NK-92 (cell line): Measurements from ENCODE around the gene SPINDOC.
"Not testable (repeated sequence)": the region's sequence is repeated elsewhere in the genome, so short reads cannot be mapped to it uniquely, and the experiment has no call there.

ENCODE experiments used
- DNase-seq: peaks from one replicate; lab custom pipeline; 2025; ENCODE audit not compliant: unreplicated experiment; lab: John Stamatoyannopoulos, UW

SPINDOC gene

DNA sequence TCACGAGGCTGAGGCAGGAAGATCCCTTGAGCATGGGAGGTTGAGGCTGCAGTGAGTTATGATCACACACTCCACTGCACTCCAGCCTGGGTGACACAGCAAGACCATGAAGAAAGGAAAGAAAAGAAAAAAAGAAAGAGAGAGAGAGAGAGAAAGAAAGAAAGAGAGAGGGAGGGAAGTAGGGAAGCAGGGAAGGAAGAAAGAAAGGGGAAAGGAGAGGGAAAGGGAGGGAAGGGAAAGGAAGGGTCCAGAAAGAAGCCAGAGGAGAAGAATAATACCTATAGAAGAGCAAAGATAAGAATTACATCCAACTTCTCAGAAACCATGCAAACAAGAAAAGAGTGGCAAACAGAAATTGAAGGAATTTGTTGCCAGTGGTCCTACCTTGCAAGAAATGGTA lies 27.4 kb upstream of the SPINDOC start:
- no peak for DNase-seq

DNA sequence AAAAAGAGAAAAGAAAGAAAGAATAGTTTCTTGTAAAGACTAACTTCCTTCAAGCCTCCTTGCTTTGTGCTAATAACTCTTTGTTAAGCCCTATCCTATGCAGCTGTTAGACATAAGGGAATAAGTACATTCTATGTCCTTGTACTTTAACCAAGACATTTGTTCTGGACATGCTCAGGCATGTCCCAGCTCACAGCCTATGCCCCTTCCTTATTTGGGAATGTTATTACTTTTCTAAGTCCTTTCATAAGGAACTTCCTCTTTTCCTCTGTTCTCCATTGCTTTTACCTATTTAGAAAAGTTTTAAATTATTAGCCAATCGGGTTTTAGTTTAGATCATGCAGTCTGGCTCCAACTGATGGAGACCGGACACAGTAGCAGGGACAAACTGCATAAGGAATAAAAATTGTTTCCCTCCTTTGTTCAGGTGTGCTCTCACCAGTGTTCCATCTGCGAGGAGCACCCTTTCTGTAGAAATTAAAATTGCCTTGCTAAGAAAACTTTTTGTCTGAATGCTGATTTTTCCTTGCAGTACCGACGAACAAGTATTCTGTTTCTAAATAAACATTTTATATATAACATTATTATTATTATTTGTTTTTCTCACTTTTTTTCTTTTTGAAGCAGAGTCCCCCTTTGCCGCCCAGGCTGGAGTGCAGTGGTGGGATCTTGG lies 21.6 kb upstream of the SPINDOC start:
- DNase-seq: no peak

DNA sequence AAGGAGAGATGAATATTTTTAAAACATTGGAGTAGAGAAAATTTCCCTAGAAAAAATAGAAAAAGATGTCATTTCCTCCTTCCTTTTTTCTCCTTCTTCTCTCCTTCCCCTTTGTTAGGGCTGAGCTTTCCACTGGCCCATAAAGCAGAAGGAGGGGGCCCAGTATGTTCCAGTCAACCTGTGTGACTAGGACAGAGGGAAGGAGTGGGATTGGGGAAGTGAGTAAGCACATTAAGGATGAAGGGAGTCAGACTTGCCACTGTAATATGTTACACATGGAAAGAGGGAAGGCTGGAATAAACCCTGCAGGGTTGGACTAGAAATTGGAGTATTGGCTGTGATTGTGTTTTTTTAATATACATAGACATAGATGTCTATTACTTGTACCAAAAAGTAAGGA lies 20.1 kb upstream of the SPINDOC start:
- no peak for DNase-seq

DNA sequence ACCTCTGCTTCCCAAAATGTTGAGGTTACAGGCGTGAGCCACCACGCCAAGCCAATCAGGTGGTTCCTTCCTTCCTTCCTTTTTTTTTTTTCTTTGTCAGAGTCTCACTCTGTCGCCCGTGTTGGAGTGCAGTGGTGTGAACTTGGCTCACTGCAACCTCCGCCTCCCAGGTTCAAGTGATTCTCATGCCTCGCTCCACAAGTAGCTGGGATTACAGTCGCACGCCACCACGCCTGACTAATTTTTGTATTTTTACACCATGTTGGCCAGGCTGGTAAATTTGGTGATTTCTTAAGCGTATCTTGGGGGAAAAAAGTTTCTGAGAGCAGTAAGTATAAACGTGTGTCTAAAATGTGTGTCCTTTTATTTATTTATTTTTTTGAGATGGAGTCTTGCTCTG lies 18.2 kb upstream of the SPINDOC start:
- no peak for DNase-seq

DNA sequence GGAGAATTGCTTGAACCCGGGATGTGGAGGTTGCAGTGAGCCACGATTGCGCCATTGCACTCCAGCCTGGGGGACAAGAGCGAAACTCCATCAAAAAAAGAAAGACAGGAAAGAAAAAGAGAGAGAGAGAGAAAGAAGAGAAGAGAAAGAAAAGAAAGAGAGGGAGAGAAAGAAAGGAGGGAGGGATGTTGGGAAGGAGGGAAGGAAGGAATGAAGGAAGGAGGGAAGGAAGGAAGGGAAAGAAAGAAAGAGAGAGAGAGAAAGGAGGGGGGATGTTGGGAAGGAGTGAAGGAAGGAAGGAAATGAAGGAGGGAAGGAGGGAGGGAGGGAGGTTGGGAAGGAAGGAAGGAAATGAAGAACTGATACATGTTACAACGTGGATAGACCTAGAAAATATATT lies 12.3 kb upstream of the SPINDOC start:
- no peak for DNase-seq

DNA sequence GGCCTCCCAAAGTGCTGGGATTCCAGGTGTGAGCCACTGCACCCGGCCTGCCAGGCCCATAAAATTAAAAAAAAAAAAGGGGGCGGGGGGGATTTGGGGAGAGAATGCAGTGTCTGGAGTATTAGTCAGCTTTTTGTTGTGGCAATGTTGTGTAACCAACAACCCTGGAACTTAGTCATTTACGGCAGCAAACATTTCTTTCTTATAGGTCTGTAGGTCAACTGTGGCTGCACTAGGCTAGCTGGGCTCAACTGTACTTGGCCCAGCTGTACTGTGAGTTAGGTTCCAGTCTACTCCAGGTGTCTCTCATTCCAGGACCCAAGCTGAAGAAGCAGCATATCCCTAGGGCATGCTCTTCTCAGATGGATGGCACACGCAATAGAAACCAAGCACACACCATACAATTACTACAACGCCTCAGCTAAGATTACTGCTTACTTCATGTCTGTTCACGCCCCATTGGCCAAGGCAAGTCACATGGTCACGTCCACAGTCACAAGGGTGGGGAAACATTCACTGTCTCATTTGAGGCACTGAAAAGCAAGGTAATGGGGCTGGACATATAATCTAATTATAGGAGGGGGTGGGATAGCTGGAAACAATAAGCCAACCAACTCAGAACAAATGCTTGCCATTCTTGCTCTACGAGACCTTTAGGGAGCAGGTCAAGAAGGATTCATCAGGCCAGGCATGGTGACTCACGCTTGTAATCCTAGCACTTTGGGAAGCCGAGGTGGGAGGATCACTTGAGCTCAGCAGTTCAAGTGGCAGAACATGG lies 10.4 kb upstream of the SPINDOC start:
- DNase-seq: no peak

DNA sequence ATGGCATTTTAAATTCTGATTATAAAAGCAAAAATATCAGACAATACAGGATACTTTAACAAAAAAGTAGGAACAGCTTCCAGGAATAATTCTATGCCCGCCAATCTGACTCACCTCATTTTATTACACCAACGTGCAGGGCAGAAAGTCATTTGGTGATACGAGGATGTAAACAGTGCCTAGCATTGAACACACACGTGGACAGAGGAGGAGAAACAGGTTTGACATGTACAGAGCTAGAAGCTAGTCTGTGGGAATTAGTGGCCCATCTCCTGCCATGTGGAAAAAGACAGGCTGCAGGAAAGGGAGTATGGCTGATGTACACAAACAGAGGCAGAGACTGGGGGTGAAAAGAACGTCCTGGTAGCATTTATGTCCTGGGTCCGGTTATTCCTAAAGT lies 9.0 kb upstream of the SPINDOC start:
- no peak for DNase-seq

DNA sequence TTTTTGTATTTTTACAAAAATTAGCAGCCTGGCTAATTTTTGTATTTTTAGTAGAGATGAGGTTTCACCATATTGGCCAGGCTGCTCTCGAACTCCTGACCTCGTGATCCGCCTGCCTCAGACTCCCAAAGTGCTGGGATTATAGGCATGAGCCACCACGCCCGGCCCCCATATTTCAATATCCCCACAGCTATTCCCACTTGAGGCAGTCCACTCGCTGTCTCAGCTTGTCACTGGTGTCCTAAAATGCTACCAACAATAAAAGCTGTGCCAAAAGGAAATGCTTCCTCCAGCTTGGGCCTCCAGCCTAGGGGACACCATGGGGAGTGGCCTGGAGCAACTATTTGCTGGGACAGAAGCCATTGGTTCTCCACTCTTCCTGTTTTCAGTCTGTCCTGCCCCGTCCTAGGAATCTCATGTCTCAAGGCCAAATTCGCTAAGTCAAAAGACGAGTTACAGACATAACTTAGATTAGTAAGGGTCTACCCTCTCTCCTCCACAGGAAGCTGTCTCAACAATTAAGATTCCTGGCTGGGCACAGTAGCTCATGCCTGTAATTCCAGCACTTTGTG lies 7.3 kb upstream of the SPINDOC start:
- DNase-seq: no peak

DNA sequence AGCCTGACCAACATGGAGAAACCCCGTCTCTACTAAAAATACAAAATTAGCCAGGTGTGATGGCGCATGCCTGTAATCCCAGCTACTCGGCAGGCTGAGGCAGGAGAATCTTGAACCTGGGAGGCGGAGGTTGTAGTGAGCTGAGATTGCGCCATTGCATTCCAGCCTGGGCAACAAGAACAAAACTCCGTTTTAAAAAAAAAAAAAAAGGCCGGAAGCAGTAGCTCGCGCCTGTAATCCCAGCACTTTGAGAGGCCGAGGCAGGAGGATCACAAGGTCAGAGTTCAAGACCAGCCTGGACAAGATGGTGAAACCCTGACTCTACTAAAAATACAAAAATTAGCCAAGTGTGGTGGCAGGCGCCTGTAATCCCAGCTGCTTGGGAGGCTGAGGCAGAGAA lies 2.9 kb upstream of the SPINDOC start:
- DNase-seq: not testable (repeated sequence)

DNA sequence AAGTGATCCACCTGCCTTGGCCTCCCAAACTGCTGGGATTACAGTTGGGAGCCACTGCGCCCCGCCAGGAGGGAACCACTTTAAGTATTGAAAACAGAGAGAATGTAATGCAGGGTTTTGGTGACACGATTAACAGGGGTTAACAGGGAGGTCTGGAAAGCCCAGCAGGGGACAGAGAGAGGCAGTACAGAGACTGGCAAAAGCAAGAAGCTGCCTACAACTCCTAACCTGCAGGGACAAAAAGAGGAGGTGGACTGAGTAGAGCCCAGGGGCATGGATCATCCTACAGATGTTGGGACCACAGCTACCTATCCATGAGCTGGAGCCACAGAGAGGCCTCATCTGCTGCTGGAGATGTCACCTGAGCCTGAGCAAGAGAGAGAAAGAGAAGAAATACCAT lies 1.7 kb upstream of the SPINDOC start:
- DNase-seq: no peak

DNA sequence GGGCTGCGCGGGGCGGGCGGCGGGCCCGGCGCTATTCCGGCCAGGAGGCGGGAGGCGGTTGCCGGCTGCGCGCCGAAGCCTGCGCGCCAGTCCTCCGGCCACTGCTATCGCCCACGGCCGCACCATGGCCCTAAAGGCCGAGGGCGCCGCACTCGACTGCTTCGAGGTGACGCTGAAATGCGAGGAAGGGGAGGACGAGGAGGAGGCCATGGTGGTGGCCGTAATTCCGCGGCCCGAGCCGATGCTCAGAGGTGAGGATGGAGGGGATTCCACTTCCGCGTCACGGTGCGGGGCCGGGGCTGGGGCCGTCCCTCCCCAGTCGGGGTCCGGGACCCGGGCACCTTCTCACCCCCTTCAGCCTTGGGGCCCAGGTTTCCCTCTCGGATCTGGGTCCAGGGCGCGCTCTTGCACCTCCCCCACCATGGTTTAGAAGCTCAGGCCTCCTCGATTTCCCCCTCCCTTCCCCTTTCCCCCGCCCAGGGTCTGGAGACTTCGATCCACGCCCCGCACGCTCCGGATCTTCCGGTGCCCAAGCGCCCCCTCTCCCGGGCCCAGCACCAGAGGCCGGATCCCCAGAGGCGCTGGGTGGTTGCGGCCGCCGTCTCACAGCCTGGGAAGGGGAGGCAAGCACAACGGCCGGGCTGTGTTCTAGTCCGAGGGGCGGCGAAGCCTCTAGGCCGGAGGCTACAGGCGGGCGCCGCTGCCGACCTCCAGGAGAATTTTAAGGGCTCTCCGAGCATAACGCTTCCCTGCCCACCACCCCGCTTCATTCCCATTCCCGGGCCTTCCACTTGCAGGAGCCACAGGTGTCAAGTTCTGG lies 517 bp downstream of the SPINDOC start:
- DNase-seq: no peak

DNA sequence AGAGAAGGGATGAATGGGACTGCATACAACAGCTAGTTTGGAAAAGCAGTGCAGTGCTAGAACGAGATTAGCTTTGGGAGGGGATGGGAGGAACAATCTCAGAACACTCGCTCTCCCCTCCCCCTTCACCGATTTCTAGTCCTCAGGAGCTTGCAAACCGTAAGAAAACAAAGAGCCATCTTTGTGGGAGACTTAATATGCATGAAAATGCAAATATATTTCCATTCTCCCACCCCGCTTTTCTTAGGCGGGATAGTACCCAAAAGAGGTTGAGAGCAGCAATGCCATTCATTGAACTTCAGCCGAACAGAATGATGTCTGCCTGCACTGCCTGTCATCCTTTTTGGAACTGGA lies 1.1 kb downstream of the SPINDOC start:
- no peak for DNase-seq

DNA sequence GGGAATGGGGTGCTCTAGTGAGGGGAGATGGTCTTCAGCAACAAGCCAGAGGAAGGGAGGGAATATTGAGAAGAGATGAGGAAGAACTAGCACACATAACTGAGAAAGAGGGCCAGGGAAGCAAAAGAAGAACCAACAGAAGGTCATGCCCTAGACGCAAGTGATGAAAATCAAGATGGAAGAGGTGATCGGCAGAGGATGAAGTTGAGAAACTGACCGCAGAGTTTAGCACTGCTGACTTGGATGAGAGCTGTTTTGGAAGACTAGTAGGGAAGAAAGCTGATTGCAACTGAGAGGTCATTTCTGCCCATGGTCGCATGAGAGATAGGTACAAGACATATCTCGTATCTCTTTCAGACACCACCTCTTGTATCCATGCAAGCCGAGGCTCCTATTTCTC lies 2.9 kb downstream of the SPINDOC start:
- DNase-seq: no peak

DNA sequence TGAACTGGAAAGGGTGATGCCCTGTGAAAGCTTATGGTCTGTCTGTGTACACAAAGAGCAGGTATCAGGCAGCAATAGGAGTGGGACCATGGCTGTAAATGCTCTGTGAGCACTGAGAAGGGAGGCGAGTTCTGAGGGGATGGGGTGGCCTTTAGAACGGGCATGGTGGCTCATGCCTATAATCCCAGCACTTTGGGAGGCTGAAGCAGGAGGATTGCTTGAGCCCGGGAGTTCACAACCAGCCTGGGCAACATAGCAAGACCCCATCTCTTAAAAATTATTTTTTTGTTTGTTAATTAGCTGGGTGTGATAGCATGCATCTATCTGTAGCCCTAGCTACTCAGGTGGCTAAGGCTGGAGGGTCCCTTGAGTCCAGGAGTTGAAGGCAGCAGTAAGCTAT lies 3.5 kb downstream of the SPINDOC start:
- no peak for DNase-seq

DNA sequence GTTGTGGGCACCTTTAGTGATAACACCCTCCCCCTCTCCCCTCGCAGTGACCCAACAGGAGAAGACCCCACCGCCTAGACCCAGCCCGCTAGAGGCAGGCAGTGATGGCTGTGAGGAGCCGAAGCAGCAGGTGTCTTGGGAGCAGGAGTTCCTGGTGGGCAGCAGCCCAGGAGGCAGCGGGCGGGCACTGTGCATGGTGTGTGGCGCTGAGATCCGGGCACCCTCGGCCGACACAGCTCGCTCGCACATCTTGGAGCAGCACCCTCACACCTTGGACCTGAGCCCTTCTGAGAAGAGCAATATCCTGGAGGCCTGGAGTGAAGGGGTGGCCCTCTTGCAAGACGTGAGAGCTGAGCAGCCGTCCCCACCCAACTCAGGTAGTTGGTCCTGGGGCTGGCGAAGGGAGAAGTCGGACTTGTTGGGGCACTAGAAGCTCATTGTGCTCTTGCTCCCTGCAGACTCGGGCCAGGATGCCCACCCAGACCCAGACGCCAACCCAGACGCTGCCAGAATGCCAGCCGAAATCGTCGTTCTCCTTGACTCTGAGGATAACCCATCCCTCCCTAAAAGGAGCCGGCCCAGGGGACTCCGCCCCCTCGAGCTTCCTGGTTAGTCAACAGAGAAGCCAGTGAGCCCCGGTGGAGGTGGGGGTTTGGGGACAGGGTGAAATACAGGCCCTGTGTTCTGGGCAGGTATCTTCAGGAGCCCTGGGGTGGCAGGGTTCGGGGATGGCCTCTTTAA lies 4.7 kb downstream of the SPINDOC start:
- DNase-seq: no peak

DNA sequence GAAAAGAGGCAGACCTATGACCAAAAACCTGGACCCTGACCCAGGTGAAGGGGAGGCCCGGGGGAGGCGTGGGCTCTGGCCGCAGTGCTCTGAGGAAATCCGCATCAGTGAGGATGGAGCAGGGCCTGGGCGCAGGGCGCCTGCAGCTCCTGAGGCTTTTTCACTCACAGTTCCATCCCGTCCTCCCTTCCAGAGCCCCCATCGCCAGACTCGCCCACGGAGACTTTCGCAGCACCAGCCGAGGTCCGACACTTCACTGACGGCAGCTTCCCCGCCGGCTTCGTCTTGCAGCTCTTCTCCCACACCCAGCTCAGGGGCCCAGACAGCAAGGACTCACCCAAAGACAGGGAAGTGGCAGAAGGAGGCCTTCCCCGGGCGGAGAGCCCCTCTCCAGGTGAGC lies 5.4 kb downstream of the SPINDOC start:
- no peak for DNase-seq

DNA sequence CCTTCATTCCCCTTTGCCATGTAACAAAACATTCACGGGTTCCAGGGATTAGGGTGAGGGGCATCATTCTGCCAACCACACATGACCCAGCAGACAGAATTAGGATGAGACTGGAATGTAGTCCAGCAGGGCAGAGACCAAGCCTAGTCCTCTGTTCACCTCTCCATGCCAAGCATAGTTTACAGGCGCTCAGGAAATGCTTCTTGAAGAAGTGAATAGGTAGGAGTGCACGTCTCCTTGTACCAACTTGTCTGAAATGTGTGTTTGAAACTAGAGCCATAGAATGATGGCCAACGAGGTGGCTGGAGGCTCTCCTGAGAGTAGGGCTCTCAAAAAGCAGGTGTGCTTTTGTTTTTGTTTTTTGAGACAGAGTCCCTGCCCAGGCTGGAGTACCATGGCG lies 8.2 kb downstream of the SPINDOC start:
- DNase-seq: no peak

DNA sequence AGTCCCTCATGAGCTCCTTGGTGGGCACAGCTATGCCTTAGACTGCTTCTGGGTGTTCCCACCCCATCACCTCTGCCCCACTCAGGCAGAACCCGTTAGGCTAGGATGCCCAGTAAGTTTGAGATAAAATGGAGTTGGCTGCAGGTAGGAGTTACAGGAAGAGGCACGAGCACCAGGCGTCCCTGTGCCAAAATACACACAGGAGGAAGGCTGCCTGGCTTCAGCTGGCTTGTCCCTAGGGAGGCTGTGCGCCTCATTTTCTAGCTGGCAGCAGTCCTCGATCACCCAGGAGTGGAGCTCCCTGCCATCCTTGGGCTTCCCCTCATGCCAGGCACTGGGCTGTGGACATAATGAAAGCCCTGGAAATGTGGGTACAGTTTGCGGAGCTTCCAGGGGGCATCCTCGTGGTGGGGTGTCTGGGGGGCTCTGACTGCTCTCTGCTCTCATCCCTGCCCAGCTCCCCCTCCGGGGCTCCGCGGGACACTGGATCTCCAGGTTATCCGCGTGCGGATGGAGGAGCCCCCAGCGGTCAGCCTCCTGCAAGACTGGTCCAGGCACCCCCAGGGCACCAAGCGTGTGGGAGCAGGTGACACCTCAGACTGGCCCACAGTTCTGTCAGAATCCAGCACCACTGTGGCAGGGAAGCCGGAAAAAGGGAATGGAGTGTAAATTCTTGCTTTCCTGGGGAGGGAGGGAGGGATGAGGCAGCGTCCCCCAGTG lies 13.4 kb downstream of the SPINDOC start:
- no peak for DNase-seq

DNA sequence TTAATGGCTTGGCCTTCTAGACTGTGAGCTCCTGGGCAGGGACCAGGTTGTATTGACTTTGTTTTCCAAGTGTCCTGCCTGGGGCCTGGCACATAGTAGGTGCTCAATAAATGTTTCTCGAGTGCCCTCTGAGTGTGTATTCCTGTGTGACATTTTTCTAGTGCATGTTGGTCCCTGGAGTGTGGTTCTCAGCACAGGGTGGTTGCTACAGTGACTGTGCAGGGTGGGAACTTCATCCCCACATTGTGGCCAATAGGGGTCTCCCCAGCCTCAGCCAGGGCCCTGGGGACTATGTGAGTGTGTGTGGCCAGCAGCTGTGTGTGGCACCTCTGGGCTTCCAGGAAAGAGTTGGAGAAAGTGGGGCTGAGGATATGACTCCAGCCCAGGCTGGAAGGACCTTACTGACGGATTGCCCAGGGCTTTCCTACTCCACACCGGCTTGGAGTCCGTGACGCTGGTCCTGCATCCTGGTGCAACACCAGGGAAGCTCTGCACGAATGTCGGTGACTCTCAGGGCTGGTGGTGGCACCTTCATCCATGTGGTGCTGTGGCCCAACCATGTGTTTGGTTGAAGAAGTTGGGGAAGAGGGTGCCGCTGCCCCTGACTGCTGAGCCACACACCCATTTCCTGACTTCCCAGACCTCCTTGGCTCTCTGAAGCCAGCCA lies 16.7 kb downstream of the SPINDOC start:
- DNase-seq: no peak

DNA sequence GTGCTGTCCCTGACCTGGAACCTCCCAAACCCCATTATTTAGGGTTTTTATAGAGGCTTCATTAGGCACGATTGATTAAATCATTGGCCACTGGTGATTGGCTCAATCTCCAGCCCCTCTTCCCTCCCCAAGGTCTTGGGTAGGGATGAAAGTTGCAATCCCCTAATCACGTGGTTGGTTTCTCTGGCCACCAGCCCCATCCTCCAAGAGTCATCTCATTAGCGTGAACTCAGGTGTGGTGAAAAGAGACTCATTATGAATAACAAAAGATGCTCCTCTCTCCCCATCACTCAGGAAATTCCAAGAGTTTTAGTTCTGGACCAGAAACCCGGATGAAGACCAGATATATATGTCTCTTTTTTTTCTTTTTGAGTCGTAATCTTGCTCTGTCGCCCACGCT lies 18.1 kb downstream of the SPINDOC start:
- no peak for DNase-seq
